ENCODE results near the gene PODXL2. TPM values are rescaled to one million over a fixed set of nuclear protein-coding genes. Genes with fewer than 3 reads are reported as not detected.

Gene PODXL2, protein sequence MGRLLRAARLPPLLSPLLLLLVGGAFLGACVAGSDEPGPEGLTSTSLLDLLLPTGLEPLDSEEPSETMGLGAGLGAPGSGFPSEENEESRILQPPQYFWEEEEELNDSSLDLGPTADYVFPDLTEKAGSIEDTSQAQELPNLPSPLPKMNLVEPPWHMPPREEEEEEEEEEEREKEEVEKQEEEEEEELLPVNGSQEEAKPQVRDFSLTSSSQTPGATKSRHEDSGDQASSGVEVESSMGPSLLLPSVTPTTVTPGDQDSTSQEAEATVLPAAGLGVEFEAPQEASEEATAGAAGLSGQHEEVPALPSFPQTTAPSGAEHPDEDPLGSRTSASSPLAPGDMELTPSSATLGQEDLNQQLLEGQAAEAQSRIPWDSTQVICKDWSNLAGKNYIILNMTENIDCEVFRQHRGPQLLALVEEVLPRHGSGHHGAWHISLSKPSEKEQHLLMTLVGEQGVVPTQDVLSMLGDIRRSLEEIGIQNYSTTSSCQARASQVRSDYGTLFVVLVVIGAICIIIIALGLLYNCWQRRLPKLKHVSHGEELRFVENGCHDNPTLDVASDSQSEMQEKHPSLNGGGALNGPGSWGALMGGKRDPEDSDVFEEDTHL
- total RNA-seq = 0.32 and 0.86 TPM in 2 replicates

GRCh38 chr3:127628788-127629466 is at the start of gene PODXL2:
PODXL2 (plus strand) TSS chr3:127629185; CDS start chr3:127629220, 35 bp downstream.
- DNase-seq (ENCODE audit: low read depth) = peak; percentile 69
- peak within 1 kb of the TSS; percentile 45 for H3K4me3 ChIP-seq (ENCODE audit: low read depth, low read length)
- TF ChIP-seq CTCF (IDR thresholded peaks at IDR 0.05; ENCODE audit: insufficient read depth, low read depth, low read length) = no peak

DNA sequence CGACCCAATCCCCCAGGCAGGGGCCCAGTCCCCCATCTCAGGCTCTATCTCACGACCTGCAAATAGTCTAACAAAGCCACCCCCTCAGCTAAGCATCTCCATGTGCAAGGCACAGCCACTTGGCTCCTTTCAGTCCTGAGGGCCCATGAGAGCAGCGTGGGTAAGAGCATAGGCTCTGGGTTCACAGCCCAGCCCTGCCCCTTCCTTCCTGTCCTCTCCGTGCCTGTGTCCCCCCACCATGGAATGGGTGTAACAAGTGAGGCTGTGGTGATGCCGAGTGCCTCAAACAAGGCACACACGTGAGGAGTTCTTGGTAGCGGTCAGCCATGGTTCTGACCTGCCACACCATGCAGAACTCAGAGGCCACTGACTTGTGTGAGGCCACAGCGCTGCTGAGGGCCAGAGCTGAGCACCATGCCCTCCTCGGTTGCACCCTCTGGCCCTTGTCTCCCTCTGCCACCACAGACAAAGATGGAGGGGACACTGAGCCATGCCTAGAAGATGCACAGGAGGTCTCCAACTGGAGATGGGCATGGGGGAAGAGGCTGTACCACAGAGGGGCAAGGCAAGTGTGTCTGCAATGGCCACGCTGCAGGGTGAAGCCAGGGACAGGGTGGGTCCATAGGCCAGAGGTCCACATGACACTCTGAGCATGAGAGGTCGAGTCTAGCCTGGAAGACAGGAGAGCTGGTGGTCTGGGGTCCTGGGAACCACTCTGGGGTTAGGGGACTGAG is 48.5 kb upstream of the PODXL2 start:
- TF ChIP-seq CTCF (IDR thresholded peaks at IDR 0.05; ENCODE audit: insufficient read depth, low read depth, low read length) = no peak
- H3K4me3 ChIP-seq (ENCODE audit: low read depth, low read length) = no peak overlapping the region
- no peak for DNase-seq (ENCODE audit: low read depth)

- no peak for DNase-seq (ENCODE audit: low read depth)
- no peak for TF ChIP-seq CTCF (IDR thresholded peaks at IDR 0.05; ENCODE audit: insufficient read depth, low read depth, low read length)
- H3K4me3 ChIP-seq (ENCODE audit: low read depth, low read length) = no peak overlapping the region
These were observed 44.3 kb upstream of the PODXL2 start for GRCh38 chr3:127584734-127585133.

DNA sequence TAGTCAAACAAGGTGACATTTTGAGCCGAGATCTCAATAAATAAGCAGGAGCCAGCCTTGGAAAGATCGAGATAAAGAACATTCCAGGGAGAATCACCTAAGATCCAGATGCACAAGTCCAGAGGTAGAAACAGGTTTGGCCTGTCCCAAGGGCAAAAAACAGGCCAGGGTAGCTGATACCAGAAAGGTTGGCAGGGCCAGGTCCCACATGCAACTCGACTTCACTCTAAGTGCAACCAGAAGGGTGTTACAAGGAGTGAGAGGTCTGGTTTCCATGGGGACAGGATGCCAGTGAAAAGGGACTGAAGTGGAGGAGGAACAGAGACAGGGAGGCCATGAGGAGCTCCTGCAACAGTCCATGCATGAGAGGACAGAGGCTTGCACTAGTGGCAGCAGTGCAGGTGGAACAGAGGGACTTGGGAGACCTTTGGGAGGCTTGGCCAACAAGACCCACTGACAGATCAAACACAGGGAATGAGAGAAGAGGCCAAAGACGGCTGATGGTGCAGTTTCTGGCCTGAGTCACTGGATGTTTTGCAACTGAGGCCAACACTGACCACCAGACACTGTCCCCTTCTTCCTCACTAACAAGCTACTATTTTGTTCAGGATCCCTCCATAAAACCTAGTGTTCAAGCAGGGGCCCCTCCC is 43.7 kb upstream of the PODXL2 start:
- DNase-seq (ENCODE audit: low read depth) = no peak
- no peak overlapping the region for H3K4me3 ChIP-seq (ENCODE audit: low read depth, low read length)
- no peak for TF ChIP-seq CTCF (IDR thresholded peaks at IDR 0.05; ENCODE audit: insufficient read depth, low read depth, low read length)

DNA sequence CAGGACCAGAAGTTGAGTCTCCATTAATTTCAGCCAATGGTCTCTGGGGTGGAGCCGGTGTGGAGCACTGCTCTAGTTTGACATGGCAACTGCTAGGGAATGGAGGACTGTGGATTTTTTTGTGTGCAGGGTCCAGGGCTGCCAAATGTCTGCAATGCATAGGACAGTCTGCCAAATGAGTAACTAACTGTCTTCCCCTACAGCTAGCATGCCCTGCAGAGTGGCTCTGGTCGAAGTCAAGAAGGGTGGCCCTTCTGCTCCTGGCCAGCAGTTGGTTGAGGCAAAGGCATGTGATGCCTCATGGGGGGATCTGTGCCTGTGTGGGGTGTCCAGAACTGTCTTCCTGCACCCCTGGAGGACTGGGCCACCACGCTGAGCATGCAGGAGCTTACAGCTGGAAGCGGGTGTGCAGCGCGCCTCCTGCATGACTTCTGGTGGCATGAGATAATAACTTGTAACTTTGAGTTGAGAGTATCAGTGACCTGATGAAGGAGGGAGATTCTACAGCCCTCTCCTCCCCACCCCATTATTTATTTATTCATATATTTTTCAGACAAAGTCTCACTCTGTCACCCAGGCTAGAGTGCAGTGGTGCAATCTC is 43.1 kb upstream of the PODXL2 start:
- no peak for TF ChIP-seq CTCF (IDR thresholded peaks at IDR 0.05; ENCODE audit: insufficient read depth, low read depth, low read length)
- DNase-seq (ENCODE audit: low read depth) = no peak
- no peak overlapping the region for H3K4me3 ChIP-seq (ENCODE audit: low read depth, low read length)

DNA sequence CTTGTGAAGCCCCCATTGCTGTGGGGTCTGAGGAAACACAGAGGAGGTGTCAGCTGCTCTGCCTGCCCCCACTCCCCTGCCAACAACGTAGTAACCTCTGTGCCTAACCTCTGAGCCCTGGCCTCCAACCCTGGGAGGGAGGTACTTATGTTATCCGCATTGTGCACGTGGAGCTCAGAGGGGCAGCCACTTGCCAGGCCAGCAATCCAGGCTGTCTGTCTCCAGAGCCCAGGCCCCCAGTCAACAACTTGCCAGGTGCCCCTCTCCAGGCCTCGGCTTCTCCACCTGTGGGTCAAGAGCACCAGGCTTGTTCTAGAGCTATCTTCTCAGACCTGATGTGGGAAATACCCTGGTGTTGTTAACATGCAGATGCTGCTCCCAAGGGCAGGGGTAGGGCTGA is 41.1 kb upstream of the PODXL2 start:
- TF ChIP-seq CTCF (IDR thresholded peaks at IDR 0.05; ENCODE audit: insufficient read depth, low read depth, low read length) = no peak
- H3K4me3 ChIP-seq (ENCODE audit: low read depth, low read length) = no peak overlapping the region
- no peak for DNase-seq (ENCODE audit: low read depth)

All from fibroblast of villous mesenchyme (primary cell).